CD4-positive, alpha-beta T cell (primary cell): Measurements from ENCODE around the gene MAP7D1. TPM values are rescaled to one million over a fixed set of nuclear protein-coding genes. Genes with fewer than 3 reads are reported as not detected.

ENCODE experiments used
- ATAC-seq: fragments of 200-7000 bp; cut with Tn5 transposase; one replicate; pipeline ENCODE4 v1.10.0; 2022; ENCODE audit warnings: mild to moderate bottlenecking; ENCODE audit not compliant: poor library complexity
- CTCF ChIA-PET: fragments of 350-600 bp; sonication (Branson Sonifier 250); formaldehyde crosslinking; loops from one replicate; lab custom pipeline; 2021; ENCODE audit warnings: antibody characterized with exemption, inconsistent platforms; lab: Charles Lee
- POLR2A ChIA-PET: fragments of 350-600 bp; sonication (Branson Sonifier 250); formaldehyde crosslinking; loops from one replicate; lab custom pipeline; 2021; ENCODE audit warnings: antibody characterized with exemption, inconsistent platforms; lab: Charles Lee
- DNase-seq, 14 experiments: peaks; one replicate each; pipeline ENCODE4 v3.0.0-alpha.2; 2013 to 2020; ENCODE audit warnings: mixed read lengths in 2 of 14
- H3K27ac ChIP-seq, 2 donors: one replicate each; pipeline versions ENCODE4 v1.5.1 to v1.7.0; 2013; ENCODE audit warnings: low read length in 2 of 2, low read depth in 1 of 2, mild to moderate bottlenecking in 1 of 2
- H3K27me3 ChIP-seq, 2 experiments: 1 replicate in 1 of 2; 2 replicates in 1 of 2; pipeline versions ENCODE4 v1.6.1 to v1.7.0; 2013; ENCODE audit warnings: low read length in 2 of 2, control low read depth in 1 of 2, mild to moderate bottlenecking in 1 of 2, moderate library complexity in 1 of 2; ENCODE audit not compliant: insufficient read depth in 2 of 2, control insufficient read depth in 1 of 2
- H3K36me3 ChIP-seq: one replicate; pipeline ENCODE4 v1.6.1; 2013; ENCODE audit warnings: low read length, control low read depth; ENCODE audit not compliant: insufficient read depth
- H3K4me1 ChIP-seq: one replicate; pipeline ENCODE4 v1.6.1; 2013; ENCODE audit warnings: low read length, control low read depth; ENCODE audit not compliant: insufficient read depth
- H3K4me3 ChIP-seq: one replicate; pipeline ENCODE4 v1.5.1; 2013; ENCODE audit warnings: mild to moderate bottlenecking, low read length, moderate library complexity
- H3K9me3 ChIP-seq, 2 experiments: 1 replicate in 1 of 2; 2 replicates in 1 of 2; pipeline versions ENCODE4 v1.6.1 to v1.7.0; 2013; ENCODE audit warnings: low read length in 2 of 2, mild to moderate bottlenecking in 2 of 2, control low read depth in 1 of 2, moderate library complexity in 1 of 2; ENCODE audit not compliant: control insufficient read depth in 1 of 2, insufficient read depth in 1 of 2
- H3K27ac Mint-ChIP-seq: one replicate; pipeline ENCODE4 v1.8.0; 2020; ENCODE audit warnings: mixed read lengths
- H3K27me3 Mint-ChIP-seq: one replicate; pipeline ENCODE4 v1.8.0; 2021; ENCODE audit warnings: mixed read lengths
- H3K36me3 Mint-ChIP-seq: one replicate; pipeline ENCODE4 v1.8.0; 2021; ENCODE audit warnings: low read depth, mixed read lengths
- H3K4me1 Mint-ChIP-seq: one replicate; pipeline ENCODE4 v1.8.0; 2021; ENCODE audit warnings: low read depth, mixed read lengths
- H3K4me3 Mint-ChIP-seq: one replicate; pipeline ENCODE4 v1.8.0; 2020; ENCODE audit warnings: mild to moderate bottlenecking, mixed read lengths
- H3K9me3 Mint-ChIP-seq: one replicate; pipeline ENCODE4 v1.8.0; 2020; ENCODE audit warnings: mixed read lengths
- intact Hi-C, 2 experiments: fragments of 100-400 bp; cut with DNase I in 1 of 2; cut with micrococcal nuclease in 1 of 2; formaldehyde crosslinking; loops; one replicate each; pipeline versions ENCODE4 v1.15.1 to v1.9.0; 2023 to 2025; cut with DNase I, micrococcal nuclease
- total RNA-seq, 174 experiments: library from RNA in 2 of 174; stranded (reverse) in 2 of 174; gene quantifications; one replicate each; pipeline ENCODE4 v1.2.3 and lab custom pipeline; 2021 to 2026
- TF ChIP-seq, protein P1 (sequence below): fragments of 200-600 bp; IDR thresholded peaks from one replicate; pipeline ENCODE4 v1.8.0; 2022; ENCODE audit warnings: antibody characterized with exemption, mild to moderate bottlenecking

The MAP7D1 gene
- total RNA-seq, 2 experiments from 2014 or later = 156 to 163 TPM

DNA sequence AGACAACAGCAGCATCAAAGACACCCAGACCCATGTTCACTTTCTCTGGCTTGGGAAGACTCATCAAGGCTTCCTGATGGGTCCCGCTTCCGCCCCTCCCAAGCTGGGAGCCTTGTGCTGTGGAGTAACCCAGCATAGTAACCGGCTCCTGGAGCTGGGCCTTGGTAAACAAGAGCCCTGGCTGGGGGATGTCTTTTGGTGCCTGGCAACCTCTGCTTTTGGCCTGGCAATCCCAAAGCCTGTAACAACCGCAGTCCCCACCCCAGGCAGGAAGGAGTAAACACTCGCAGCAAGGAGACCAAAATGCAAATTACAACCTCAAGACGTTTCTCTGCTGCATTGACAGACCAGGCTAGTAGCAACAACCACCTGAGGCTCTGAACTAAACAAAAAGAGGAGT, 51.4 kb downstream of the MAP7D1 start:
- no peak for DNase-seq
- no peaks in the 10 kb centered on the region for H3K4me1 ChIP-seq
- no peaks in the 10 kb centered on the region for H3K4me1 Mint-ChIP-seq
- H3K27me3 Mint-ChIP-seq = no peaks in the 10 kb centered on the region
- H3K27ac ChIP-seq = no peak overlapping the region
- no peak overlapping the region for H3K4me3 ChIP-seq
- intact Hi-C loops = no loop called here
- TF ChIP-seq, protein P1, sequence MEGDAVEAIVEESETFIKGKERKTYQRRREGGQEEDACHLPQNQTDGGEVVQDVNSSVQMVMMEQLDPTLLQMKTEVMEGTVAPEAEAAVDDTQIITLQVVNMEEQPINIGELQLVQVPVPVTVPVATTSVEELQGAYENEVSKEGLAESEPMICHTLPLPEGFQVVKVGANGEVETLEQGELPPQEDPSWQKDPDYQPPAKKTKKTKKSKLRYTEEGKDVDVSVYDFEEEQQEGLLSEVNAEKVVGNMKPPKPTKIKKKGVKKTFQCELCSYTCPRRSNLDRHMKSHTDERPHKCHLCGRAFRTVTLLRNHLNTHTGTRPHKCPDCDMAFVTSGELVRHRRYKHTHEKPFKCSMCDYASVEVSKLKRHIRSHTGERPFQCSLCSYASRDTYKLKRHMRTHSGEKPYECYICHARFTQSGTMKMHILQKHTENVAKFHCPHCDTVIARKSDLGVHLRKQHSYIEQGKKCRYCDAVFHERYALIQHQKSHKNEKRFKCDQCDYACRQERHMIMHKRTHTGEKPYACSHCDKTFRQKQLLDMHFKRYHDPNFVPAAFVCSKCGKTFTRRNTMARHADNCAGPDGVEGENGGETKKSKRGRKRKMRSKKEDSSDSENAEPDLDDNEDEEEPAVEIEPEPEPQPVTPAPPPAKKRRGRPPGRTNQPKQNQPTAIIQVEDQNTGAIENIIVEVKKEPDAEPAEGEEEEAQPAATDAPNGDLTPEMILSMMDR = no peak
- H3K27me3 ChIP-seq = no peaks in the 10 kb centered on the region
- CTCF ChIA-PET = no interaction called here
- ATAC-seq = no peak
- H3K27ac Mint-ChIP-seq = no peak overlapping the region
- no peaks in the 10 kb centered on the region for H3K9me3 Mint-ChIP-seq
- H3K9me3 ChIP-seq = no peaks in the 10 kb centered on the region
- no peaks in the 10 kb centered on the region for H3K36me3 ChIP-seq
- no peak overlapping the region for H3K4me3 Mint-ChIP-seq
- POLR2A ChIA-PET = interaction anchor here (1.4 kb wide), 1 partner anchor 16 kb away, joined by 4 read pairs; no protein-coding TSS in a partner anchor
- H3K36me3 Mint-ChIP-seq = no peaks in the 10 kb centered on the region

DNA sequence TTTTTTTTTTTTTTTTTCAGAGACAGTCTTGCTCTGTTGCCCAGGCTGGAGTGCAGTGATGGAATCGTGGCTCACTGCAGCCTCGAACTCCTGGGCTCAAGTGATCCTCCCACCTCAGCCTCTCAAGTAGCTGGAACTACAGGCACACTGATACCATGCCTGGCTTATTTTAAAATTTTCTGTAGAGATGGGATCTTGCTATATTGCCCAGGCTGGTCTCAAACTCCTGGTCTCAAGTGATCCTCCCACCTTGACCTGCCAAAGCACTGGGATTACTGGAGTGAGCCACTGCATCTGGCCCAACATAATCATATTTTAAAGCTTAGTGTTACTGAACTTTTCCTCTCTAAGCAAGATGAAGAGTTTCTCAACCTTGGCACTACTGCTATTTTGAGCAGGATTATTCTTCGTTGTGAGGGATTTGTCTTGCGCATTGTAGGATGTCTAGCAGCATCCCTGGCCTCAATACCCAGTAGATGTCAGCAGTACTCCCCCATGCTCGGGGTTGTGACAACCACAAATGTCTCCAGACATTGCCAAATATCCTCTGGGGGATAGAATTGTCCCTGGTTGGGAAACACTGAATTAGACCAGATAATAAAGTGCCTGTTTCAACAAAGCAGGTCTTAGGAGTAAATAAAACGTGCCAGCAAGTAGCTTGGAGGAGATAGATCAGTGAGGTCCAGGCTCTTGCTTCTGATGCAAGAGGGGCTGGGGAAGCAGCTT, 53.2 kb downstream of the MAP7D1 start:
- no peaks in the 10 kb centered on the region for H3K9me3 Mint-ChIP-seq
- CTCF ChIA-PET = interaction anchor here (0.9 to 1.0 kb wide), 2 partner anchors 12 to 59 kb away, joined by 3 read pairs; no protein-coding TSS in a partner anchor

DNA sequence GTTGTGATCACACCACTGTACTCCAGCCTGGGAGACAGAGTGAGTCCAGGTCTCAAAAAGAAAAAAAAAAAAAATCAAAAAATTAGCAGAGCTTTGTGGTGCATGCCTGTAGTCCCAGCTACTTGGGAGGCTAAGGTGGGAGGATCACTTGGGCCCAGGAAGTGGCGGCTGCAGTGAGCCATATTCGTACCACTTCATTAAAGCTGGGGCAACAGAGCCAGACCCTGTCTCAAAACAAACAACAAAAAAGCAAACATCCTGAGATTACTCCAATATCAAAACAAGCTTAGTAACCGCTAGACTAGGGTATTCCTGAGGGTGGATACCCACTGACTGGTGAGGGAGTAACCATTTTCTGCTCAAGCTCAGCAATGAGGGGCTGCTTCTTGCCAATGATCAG, 55.3 kb downstream of the MAP7D1 start:
- no peaks in the 10 kb centered on the region for H3K27me3 Mint-ChIP-seq
- no peaks in the 10 kb centered on the region for H3K4me1 Mint-ChIP-seq
- no peaks in the 10 kb centered on the region for H3K36me3 Mint-ChIP-seq
- no peak overlapping the region for H3K27ac ChIP-seq
- H3K4me1 ChIP-seq = no peaks in the 10 kb centered on the region
- H3K27ac Mint-ChIP-seq = no peak overlapping the region
- ChIA-PET POLR2A (interaction anchor here (0.8 to 2.5 kb wide), 2 partner anchors 12 to 50 kb away, joined by 3 to 14 read pairs; partner anchors contain the start of gene THRAP3), CTCF (interaction anchor here (0.7 kb wide), 1 partner anchor 12 kb away, joined by 3 read pairs; no protein-coding TSS in a partner anchor)
- H3K9me3 ChIP-seq = no peaks in the 10 kb centered on the region
- no peaks in the 10 kb centered on the region for H3K27me3 ChIP-seq
- no peaks in the 10 kb centered on the region for H3K9me3 Mint-ChIP-seq
- TF ChIP-seq, protein P1 = no peak
- no peak overlapping the region for H3K4me3 Mint-ChIP-seq
- DNase-seq (no peak), ATAC-seq (no peak)
- no peaks in the 10 kb centered on the region for H3K36me3 ChIP-seq
- no peak overlapping the region for H3K4me3 ChIP-seq
- intact Hi-C loops = no loop called here

More for the DNA sequence above, 53.2 kb downstream of the MAP7D1 start:
- no peaks in the 10 kb centered on the region for H3K9me3 ChIP-seq
- H3K4me1 Mint-ChIP-seq = no peaks in the 10 kb centered on the region
- H3K36me3 Mint-ChIP-seq = no peaks in the 10 kb centered on the region
- POLR2A ChIA-PET = no interaction called here
- no peaks in the 10 kb centered on the region for H3K36me3 ChIP-seq
- TF ChIP-seq, protein P1 = no peak
- H3K27me3 Mint-ChIP-seq = no peaks in the 10 kb centered on the region
- H3K4me3 ChIP-seq = no peak overlapping the region
- no peaks in the 10 kb centered on the region for H3K27me3 ChIP-seq
- H3K27ac ChIP-seq = no peak overlapping the region
- ATAC-seq (no peak), DNase-seq (no peak)
- H3K4me3 Mint-ChIP-seq = no peak overlapping the region
- no peak overlapping the region for H3K27ac Mint-ChIP-seq
- no peaks in the 10 kb centered on the region for H3K4me1 ChIP-seq
- intact Hi-C loops = no loop called here
